Small intestine (tissue), 7 donors: Measurements from ENCODE around the gene AGBL5. TPM values are rescaled to one million over a fixed set of nuclear protein-coding genes. Genes with fewer than 3 reads are reported as not detected.
"Not testable (repeated sequence)": the region's sequence is repeated elsewhere in the genome, so short reads cannot be mapped to it uniquely, and the experiment has no call there.

Source experiments
- DNase-seq, 2 donors: peaks; one replicate each; pipeline versions ENCODE4 v3.0.0 to v3.0.0-alpha.2; 2013
- FAIRE-seq: peaks from 2 replicates; lab custom pipeline; 2012; peaks lifted over from hg19 to GRCh38; lab: Jason Lieb, UNC
- H3K27ac ChIP-seq, 3 donors: one replicate each; pipeline ENCODE4 v1.5.1; 2013; ENCODE audit warnings: low read length in 2 of 3, mild to moderate bottlenecking in 2 of 3, control low read depth in 1 of 3, inconsistent platforms in 1 of 3, low read depth in 1 of 3, moderate library complexity in 1 of 3
- H3K27me3 ChIP-seq, 3 donors: one replicate each; pipeline ENCODE4 v1.6.1; 2013; ENCODE audit warnings: low read length in 3 of 3, inconsistent platforms in 1 of 3; ENCODE audit not compliant: control insufficient read depth in 3 of 3, insufficient read depth in 3 of 3
- H3K36me3 ChIP-seq, 3 donors: one replicate each; pipeline ENCODE4 v1.6.1; 2013; ENCODE audit warnings: low read length in 3 of 3, inconsistent platforms in 1 of 3, low read depth in 1 of 3, mild to moderate bottlenecking in 1 of 3, moderate library complexity in 1 of 3; ENCODE audit not compliant: control insufficient read depth in 3 of 3, insufficient read depth in 2 of 3
- H3K4me1 ChIP-seq, 3 donors: one replicate each; pipeline ENCODE4 v1.6.1; 2013; ENCODE audit warnings: low read length in 2 of 3, inconsistent platforms in 1 of 3, low read depth in 1 of 3, mild to moderate bottlenecking in 1 of 3, moderate library complexity in 1 of 3; ENCODE audit not compliant: control insufficient read depth in 3 of 3, insufficient read depth in 2 of 3
- H3K4me3 ChIP-seq, 3 donors: one replicate each; pipeline ENCODE4 v1.5.1; 2013; ENCODE audit warnings: low read length in 3 of 3, control low read depth in 1 of 3, inconsistent platforms in 1 of 3, low read depth in 1 of 3, mild to moderate bottlenecking in 1 of 3, moderate library complexity in 1 of 3
- H3K9me3 ChIP-seq, 2 donors: one replicate each; pipeline ENCODE4 v1.6.1; 2013; ENCODE audit warnings: low read depth in 1 of 2, low read length in 1 of 2; ENCODE audit not compliant: control insufficient read depth in 2 of 2, insufficient read depth in 1 of 2
- WGBS, 3 donors: extraction: QIAGEN DNeasy Blood & Tissue Kit; methylation state at CpG; one replicate each; pipeline ENCODE4 v1.1.7; 2013; 5-methylcytosine and 5-hydroxymethylcytosine counted together
- polyA plus RNA-seq, 4 donors: library from polyadenylated mRNA; stranded (reverse) in 3 of 4; unstranded in 1 of 4; fragments of 200-250 nt in 3 of 4; fragments of 120-200 nt in 1 of 4; gene quantifications; one replicate each; pipeline versions ENCODE4 v1.2.1 to v1.2.3, GENCODE V29; 2013
- donor health status: healthy with polysubstance abuse.
- donor health status: control.
- donor health status: control.
- donor health status: Bipolar disorder and iron deficiency.
- donor health status: healthy.

Gene AGBL5
- polyA plus RNA-seq, 4 donors = 6.0 to 28.9 (median 8.8) TPM

DNA sequence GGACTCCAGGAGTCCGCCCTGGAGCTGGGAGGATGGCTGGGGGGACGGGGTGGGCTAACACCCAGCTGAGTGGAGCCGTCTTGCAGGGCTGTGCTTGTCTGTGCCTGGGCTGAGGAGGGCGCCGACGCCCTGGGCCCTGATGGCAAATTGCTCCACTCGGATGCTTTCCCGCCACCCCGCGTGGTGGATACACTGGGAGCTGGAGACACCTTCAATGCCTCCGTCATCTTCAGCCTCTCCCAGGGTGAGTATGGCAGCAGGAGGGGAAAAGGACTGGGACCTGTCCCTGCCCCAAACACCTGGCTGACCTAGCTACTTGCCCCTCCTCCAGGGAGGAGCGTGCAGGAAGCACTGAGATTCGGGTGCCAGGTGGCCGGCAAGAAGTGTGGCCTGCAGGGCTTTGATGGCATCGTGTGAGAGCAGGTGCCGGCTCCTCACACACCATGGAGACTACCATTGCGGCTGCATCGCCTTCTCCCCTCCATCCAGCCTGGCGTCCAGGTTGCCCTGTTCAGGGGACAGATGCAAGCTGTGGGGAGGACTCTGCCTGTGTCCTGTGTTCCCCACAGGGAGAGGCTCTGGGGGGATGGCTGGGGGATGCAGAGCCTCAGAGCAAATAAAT is 48.0 kb downstream of the AGBL5 start:
- 91 to 93% (median 93%) methylated on average over 13 to 19 of the region's 19 CpGs for WGBS, 3 donors
- FAIRE-seq = no peak

DNA sequence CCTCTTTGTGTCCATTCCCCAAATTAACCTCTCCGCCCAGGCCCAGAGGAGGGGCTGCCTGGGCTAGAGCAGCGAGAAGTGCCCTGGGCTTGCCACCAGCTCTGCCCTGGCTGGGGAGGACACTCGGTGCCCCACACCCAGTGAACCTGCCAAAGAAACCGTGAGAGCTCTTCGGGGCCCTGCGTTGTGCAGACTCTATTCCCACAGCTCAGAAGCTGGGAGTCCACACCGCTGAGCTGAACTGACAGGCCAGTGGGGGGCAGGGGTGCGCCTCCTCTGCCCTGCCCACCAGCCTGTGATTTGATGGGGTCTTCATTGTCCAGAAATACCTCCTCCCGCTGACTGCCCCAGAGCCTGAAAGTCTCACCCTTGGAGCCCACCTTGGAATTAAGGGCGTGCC is 48.6 kb downstream of the AGBL5 start:
- DNase-seq = no peak
- 87 to 90% (median 88%) methylated on average over 10 of the region's 10 CpGs for WGBS, 3 donors
- H3K36me3 ChIP-seq = peaks cover 2 to 73% (median 26%) of the 10 kb centered on the region in 3 donors
- H3K27me3 ChIP-seq = no peaks in the 10 kb centered on the region
- peaks cover 0 to 17% (median 4%) of the 10 kb centered on the region in 3 donors for H3K4me1 ChIP-seq
- H3K4me3 ChIP-seq = no peak overlapping the region
- H3K27ac ChIP-seq = no peak overlapping the region
- H3K9me3 ChIP-seq = no peaks in the 10 kb centered on the region
- FAIRE-seq = no peak

More for the DNA sequence above, 48.0 kb downstream of the AGBL5 start:
- H3K9me3 ChIP-seq = no peaks in the 10 kb centered on the region
- H3K27ac ChIP-seq = no peak overlapping the region
- DNase-seq = no peak
- H3K27me3 ChIP-seq = no peaks in the 10 kb centered on the region
- H3K4me3 ChIP-seq = no peak overlapping the region
- peaks cover 2 to 79% (median 26%) of the 10 kb centered on the region in 3 donors for H3K36me3 ChIP-seq
- peaks cover 0 to 22% (median 9%) of the 10 kb centered on the region in 3 donors for H3K4me1 ChIP-seq

- DNase-seq (no peak), FAIRE-seq (no peak)
- Histone ChIP-seq H3K27me3 (no peaks in the 10 kb centered on the region), H3K4me1 (no peaks in the 10 kb centered on the region), H3K9me3 (no peaks in the 10 kb centered on the region), H3K27ac (no peak overlapping the region), H3K4me3 (no peak overlapping the region), H3K36me3 (peaks cover 2 to 53% (median 17%) of the 10 kb centered on the region in 3 donors)
- 74 to 87% (median 83%) methylated on average over 5 of the region's 5 CpGs for WGBS, 3 donors
These were observed 50.9 kb downstream of the AGBL5 start for GRCh38 chr2:27102329-27102728.

GRCh38 chr2:27105981-27106380 is 54.5 kb downstream of the AGBL5 start:
- WGBS, 3 donors = 65 to 75% (median 69%) methylated on average over 3 of the region's 3 CpGs
- Histone ChIP-seq H3K4me3 (no peak overlapping the region), H3K27ac (no peak overlapping the region), H3K9me3 (no peaks in the 10 kb centered on the region), H3K27me3 (no peaks in the 10 kb centered on the region), H3K36me3 (peaks cover 0 to 18% (median 0%) of the 10 kb centered on the region in 3 donors), H3K4me1 (no peaks in the 10 kb centered on the region)
- DNase-seq = no peak
- FAIRE-seq = no peak

DNA sequence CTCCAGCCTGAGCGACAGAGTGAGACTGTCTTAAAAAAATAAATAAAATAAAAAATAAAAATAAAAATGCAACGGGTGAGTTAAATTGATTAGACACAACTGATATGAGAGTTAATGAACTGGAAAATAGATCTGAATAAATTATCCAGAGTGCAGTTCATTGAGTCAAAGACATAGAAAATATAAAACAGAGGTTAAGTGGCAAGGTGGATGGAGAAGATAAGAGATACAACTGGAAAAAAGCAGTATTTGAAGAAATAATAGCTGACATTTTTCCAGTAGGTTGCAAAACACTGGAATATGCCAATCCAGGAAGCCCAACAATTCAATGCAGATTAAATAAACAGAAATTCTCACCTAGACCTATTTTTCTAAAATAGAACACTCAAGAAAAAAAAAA is 56.8 kb downstream of the AGBL5 start:
- DNase-seq (no peak), FAIRE-seq (no peak)
- no peak overlapping the region for H3K4me3 ChIP-seq
- no peaks in the 10 kb centered on the region for H3K27me3 ChIP-seq
- no peak overlapping the region for H3K27ac ChIP-seq
- no peaks in the 10 kb centered on the region for H3K36me3 ChIP-seq
- no peaks in the 10 kb centered on the region for H3K9me3 ChIP-seq
- WGBS, 3 donors = 76 to 87% (median 77%) methylated on average over 2 of the region's 2 CpGs
- no peaks in the 10 kb centered on the region for H3K4me1 ChIP-seq

- Histone ChIP-seq H3K27ac (no peak overlapping the region), H3K4me3 (no peak overlapping the region), H3K4me1 (no peaks in the 10 kb centered on the region), H3K36me3 (no peaks in the 10 kb centered on the region), H3K27me3 (no peaks in the 10 kb centered on the region), H3K9me3 (no peaks in the 10 kb centered on the region)
- WGBS, 3 donors = 91 to 97% (median 93%) methylated on average over 3 of the region's 3 CpGs
- FAIRE-seq (no peak), DNase-seq (no peak)
These were observed 57.6 kb downstream of the AGBL5 start for GRCh38 chr2:27109083-27109482.

DNA sequence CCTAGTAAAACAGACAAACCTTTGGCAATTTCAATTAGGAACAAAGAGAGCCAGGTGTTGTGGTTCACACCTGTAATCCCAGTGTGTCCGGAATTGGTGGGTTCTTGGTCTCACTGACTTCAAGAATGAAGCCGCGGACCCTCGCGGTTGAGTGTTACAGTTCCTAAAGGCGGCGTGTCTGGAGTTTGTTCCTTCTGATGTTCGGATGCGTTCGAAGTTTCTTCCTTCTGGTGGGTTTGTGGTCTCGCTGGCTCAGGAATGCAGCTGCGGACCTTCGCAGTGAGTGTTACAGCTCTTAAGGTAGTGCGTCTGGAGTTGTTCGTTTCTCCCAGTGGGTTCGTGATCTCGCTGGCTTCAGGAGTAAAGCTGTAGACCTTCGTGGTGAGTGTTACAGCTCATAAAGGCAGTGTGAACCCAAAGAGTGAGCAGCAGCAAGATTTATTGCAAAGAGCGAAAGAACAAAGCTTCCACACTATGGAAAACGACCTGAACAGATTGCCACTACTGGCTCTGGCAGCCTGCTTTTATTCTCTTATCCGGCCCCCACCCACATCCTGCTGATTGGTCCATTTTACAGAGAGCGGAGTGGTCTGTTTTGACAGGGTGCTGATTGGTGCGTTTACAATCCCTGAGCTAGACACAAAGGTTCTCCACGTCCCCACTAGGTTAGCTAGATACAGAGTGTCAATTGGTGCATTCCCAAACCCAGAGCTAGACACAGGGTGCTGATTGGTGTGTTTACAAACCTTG is 59.3 kb downstream of the AGBL5 start:
- H3K27ac ChIP-seq, H3K36me3 ChIP-seq, H3K9me3 ChIP-seq, DNase-seq, H3K4me1 ChIP-seq, FAIRE-seq, H3K27me3 ChIP-seq, H3K4me3 ChIP-seq: not testable (repeated sequence)
- 82 to 87% (median 84%) methylated on average over 24 of the region's 24 CpGs for WGBS, 3 donors

DNA sequence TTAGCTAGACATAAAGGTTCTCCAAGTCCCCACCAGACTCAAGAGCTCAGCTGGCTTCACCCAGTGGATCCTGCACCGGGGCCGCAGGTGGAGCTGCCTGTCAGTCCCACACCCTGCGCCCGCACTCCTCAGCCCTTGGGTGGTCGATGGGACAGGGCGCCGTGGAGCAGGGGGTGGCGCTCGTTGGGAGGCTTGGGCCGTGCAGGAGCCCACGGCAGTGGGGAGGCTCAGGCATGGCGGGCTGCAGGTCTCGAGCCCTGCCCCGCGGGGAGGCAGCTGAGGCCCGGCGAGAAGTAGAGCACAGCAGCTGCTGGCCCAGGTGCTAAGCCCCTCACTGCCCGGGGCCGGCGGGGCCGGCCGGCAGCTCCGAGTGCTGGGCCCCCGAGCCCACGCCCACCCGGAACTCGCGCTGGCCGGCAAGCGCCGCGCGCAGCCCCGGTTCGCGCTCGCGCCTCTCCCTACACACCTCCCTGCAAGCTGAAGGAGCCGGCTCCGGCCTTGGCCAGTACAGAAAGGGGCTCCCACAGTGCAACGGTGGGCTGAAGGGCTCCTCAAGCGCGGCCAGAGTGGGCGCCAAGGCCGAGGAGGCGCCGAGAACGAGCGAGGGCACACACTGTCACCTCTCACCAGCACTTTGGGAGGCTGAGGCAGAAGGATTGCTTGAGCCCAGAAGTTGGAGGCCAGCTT is 60.1 kb downstream of the AGBL5 start:
- H3K36me3 ChIP-seq, FAIRE-seq, DNase-seq, H3K4me3 ChIP-seq, H3K4me1 ChIP-seq, H3K9me3 ChIP-seq, H3K27ac ChIP-seq, H3K27me3 ChIP-seq: not testable (repeated sequence)
- WGBS, 3 donors = 91 to 95% (median 92%) methylated on average over 37 to 49 of the region's 49 CpGs
